IPS DF 4.7 (cell line): ENCODE measurements around the gene POLA2.

ENCODE experiments used
- DNase-seq: peaks from one replicate; pipeline ENCODE4 v3.0.0-alpha.2; 2013; ENCODE audit warnings: low spot score; ENCODE audit errors: extremely low read depth

POLA2 gene

GRCh38 chr11:65305501-65306268 is 43.9 kb downstream of the POLA2 start:
- no peak for DNase-seq

- no peak for DNase-seq
Measured at GRCh38 chr11:65307298-65308229, 45.8 kb downstream of the POLA2 start.

- DNase-seq = no peak
Measured at GRCh38 chr11:65308281-65308891, 46.6 kb downstream of the POLA2 start.

- DNase-seq = no peak
Measured at GRCh38 chr11:65309006-65309405, 47.2 kb downstream of the POLA2 start.

- DNase-seq = no peak
Measured at GRCh38 chr11:65310215-65310614, 48.5 kb downstream of the POLA2 start.

- no peak for DNase-seq
Measured at GRCh38 chr11:65310736-65311135, 49.0 kb downstream of the POLA2 start.

- DNase-seq = no peak
Measured at GRCh38 chr11:65311170-65311678, 49.5 kb downstream of the POLA2 start.

- no peak for DNase-seq
Measured at GRCh38 chr11:65314501-65315203, 52.9 kb downstream of the POLA2 start, which contains the start of gene CDC42EP2. CDC42EP2 (plus strand) TSS chr11:65314866; CDS start chr11:65320899, 6,033 bp downstream.

GRCh38 chr11:65315204-65315865 is 53.6 kb downstream of the POLA2 start:
- no peak for DNase-seq

- DNase-seq = no peak
Measured at GRCh38 chr11:65315866-65316226, 54.1 kb downstream of the POLA2 start.

GRCh38 chr11:65316227-65317024 is 54.7 kb downstream of the POLA2 start:
- no peak for DNase-seq

- DNase-seq = no peak
Measured at GRCh38 chr11:65317025-65317786, 55.4 kb downstream of the POLA2 start.

- no peak for DNase-seq
Measured at GRCh38 chr11:65320386-65321075, 58.8 kb downstream of the POLA2 start.

GRCh38 chr11:65321076-65321475 is 59.3 kb downstream of the POLA2 start:
- no peak for DNase-seq

GRCh38 chr11:65321828-65322485 is 60.2 kb downstream of the POLA2 start:
- no peak for DNase-seq

- DNase-seq = no peak
Measured at GRCh38 chr11:65323813-65324212, 62.1 kb downstream of the POLA2 start.

- DNase-seq = no peak
Measured at GRCh38 chr11:65325435-65325834, 63.7 kb downstream of the POLA2 start.

- DNase-seq = no peak
Measured at GRCh38 chr11:65327021-65327420, 65.3 kb downstream of the POLA2 start.
